GM21723 (cell line): ENCODE data around the gene PDGFRA.

ENCODE experiments used
- ATAC-seq: cut with Tn5 transposase; IDR thresholded peaks from one replicate; pipeline ENCODE4 v1.9.1; 2021; ENCODE audit warnings: mild to moderate bottlenecking, moderate library complexity; ENCODE audit not compliant: unreplicated experiment

Gene PDGFRA

DNA sequence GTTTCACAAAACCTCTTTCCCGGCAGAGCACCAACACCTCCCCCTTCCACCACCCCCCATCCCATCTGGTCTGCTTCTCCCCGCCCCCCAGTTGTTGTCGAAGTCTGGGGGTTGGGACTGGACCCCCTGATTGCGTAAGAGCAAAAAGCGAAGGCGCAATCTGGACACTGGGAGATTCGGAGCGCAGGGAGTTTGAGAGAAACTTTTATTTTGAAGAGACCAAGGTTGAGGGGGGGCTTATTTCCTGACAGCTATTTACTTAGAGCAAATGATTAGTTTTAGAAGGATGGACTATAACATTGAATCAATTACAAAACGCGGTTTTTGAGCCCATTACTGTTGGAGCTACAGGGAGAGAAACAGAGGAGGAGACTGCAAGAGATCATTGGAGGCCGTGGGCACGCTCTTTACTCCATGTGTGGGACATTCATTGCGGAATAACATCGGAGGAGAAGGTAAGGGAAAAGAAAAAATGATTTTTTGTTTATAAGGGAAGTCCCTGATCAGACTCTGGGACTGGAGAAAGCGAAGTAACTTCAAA, at the start of gene PDGFRA:
TSS of gene PDGFRA (plus strand) at position 333 of the 541 bp plus-strand sequence. CDS start 29,476 bp downstream, outside the sequence.
- no peak for ATAC-seq

DNA sequence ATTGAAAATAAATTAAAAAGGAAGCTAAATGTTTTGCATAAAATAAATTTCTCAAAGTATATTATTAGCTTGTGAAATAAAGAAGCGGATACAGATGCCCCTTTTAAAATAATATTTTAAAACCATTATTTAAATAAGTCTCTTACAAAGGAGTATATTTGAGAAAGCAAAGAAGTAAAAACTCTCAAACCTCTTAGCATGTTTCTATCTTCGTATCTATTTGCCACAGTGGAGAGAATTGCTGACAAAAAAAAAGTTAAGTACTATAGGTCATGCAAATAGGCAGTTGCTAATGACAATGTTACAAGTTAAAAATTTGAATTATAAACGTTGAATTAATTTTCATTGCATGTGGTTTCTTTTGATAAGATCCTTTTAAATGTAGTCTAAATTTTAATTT, 44.5 kb upstream of the PDGFRA start:
- no peak for ATAC-seq

DNA sequence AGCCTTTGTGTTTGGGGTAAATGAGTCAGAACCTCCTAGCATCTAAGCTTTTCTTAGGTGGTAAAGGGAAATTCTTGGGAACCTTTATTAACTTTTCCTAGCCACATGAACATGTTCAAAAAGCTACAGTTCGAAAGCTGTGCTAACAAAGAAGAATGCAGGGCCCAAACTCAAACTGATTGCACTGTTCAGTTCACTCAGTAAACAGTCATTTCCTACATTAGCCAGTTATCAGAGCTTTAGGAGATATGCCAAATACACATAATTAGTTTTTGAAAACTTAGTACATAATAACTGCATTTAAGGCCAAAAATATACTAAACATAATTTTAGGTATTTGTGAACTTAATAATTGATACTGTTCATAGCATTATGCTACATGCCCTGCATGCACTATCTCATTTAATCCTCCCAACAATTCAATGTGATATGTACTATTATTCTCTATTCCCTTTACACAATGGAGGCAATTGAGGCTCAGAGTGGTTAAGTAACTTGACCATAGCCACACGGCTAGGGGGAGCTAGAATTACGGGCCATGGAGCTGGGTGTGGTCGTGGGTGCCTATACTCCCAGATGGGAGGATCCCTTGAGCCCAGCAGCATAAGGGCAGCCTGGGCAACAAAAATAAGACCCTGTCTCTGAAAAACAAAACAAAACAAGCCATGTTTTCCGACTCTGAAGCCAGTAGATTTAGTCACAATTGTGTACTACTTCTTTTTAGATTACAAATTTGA, 43.9 kb upstream of the PDGFRA start:
- ATAC-seq, result no peak

DNA sequence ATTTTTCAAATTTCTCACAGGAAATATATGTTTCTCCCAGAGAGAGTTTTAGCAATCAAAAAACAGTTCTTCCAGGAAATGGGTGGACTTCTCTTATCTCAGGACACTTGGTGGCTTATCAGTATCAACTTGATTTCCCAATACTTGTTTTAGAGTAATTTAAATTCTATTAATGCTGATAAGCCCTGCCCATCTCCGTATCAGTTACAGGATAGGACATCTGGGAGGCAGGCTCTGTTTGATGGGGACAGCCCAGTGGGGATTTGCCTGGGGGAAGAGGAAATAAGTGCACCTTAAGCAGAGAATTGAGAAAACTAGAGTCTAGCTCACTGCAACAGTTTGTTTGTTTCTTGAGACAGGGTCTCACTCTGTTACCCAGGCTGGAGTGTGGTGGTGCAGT, 43.2 kb upstream of the PDGFRA start:
- no peak for ATAC-seq

DNA sequence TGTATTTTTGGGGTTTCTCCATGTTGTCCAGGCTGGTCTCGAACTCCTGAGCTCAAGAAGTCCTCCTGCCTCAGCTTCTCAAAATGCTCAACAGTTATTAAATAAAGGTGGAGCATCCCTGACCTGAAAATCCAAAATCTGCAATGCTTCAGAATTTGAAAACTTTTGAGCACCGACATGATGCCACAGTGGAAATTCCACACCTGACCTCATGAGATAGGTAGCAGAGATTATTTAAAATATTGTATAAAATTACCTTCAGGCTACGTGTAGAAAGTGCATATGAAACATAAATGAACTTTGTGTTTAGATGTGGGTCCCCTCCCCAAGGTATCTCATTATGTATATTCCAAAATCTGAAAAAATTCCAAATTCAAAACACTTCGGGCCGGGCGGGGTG, 42.7 kb upstream of the PDGFRA start:
- no peak for ATAC-seq

DNA sequence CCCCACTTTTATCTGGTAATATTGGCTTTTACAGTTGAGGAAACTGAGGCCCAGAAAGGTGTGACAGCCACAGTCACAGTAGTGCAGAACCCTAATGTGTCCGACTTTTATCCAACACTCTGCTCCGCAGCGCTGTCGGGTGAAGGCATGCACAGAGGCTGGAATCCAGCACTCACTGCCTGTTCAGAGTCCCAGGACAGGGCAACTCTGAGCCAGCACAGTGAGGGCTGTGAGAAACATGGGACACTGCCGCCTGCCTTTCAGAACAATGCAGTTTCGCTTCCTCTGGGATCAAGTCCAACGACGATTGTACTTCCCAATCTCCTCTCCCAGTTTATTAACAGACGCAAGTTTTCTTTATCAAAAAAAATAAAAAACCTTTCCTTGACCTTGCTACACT, 41.9 kb upstream of the PDGFRA start:
- ATAC-seq, result no peak

DNA sequence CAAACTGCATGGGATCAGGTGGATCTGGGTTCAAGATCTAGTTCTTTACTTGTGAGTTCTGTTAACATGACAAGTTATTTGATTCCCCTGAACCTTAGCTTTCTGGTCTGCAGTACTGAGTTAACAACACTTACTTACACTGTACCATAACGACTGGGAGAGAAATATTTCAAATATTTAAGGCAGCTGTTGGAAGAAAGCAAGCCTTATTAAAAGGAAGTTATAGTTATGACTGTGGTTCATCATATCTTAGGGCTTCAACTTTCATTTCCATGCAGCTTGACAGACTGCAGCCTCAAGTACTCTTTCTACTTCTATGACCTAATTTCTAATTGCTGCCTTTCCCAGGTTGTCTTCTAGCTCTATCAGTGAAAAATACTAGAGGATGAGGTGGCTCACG, 40.0 kb upstream of the PDGFRA start:
- ATAC-seq, result no peak

DNA sequence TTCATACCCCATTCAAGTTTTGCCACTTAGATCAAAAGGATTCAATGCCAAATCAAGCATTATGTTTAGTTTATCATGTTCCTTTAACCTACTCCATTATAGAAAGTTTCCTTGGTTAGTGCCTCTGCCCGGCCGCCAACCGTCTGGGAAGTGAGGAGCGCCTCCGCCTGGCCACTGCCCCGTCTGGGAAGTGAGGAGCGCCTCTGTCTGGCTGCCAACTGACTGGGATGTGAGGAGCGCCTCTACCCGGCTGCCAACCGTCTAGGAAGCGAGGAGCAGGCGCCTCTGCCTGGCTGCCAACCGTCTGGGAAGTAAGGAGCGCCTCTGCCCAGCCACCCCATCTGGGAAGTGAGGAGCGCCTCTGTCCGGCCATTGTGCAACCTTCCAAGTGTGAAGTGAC, 36.3 kb upstream of the PDGFRA start:
- no peak for ATAC-seq

DNA sequence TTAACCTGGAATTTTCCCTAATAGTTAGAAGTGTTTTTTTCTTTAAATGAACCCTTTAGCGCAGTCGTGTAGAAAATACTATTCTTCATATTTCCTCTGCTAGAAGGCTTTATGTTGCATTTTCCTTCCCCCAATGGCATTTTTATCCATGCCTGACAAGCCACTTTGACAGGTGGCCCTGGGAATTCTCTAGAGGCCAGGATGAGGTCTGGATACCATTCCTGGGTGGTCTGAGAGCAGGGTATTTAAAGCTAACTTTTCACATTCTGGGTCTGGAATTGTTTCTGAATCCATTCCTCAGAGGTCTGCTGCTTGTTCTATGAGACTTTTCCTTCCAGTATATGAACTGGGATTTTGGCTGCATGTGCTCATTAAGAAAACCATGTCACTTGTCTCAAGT, 31.2 kb upstream of the PDGFRA start:
- ATAC-seq, result no peak

DNA sequence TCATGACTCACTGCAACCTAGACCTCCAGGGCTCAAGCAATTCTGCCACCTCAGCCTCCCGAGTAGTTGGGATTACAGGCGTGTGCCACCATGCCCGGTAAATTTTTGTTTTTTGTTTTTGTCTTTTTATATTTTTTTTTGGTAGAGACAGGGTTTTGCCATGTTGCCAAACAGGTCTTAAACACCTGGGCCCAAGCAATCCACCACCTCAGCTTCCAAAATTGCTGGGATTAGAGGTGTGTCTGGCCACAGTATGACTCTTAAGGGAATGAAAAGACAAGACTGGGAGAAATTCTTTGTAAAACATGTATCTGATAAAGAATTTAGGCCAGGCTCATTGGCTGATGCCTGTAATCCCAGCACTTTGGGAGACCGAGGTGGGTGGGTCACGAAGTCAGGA, 29.2 kb upstream of the PDGFRA start:
- no peak for ATAC-seq

DNA sequence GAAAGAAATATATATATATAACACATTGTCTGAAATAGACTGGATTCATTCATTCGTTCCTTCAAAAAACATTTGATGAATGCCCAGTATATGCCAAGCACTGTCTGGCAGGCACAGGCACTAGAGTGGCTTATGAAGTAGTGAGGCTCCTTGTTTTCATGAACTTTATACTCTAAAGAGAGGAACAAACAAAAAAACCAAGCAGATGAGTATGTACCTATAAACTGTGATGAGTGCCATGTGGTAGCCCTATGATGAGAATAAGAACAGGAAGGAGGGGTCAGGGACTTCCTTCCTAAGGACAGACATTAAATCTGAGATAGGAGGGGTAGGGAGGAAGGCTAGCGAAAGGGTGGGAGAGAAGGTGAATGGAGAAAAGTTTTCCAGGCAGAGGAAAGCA, 19.5 kb upstream of the PDGFRA start:
- no peak for ATAC-seq

DNA sequence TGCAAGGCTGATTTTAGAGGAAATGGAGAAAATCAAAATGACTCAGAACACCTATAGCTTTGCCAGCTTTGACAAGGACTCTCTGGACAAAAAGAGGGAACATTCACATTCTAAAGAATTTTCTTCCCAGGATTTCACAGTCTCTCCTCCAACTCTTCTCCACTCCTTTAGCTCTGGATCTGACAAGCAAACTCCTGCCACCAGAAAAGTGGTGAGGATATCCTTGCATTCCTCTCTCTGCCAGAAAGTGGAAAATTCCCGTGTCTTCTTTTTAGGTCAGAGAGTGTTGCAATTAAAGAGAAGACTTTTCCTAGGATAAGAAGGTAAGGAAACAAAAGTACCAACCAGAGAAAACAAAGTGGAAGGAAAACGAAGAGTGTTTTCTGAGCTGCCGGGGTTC, 16.1 kb upstream of the PDGFRA start:
- no peak for ATAC-seq

DNA sequence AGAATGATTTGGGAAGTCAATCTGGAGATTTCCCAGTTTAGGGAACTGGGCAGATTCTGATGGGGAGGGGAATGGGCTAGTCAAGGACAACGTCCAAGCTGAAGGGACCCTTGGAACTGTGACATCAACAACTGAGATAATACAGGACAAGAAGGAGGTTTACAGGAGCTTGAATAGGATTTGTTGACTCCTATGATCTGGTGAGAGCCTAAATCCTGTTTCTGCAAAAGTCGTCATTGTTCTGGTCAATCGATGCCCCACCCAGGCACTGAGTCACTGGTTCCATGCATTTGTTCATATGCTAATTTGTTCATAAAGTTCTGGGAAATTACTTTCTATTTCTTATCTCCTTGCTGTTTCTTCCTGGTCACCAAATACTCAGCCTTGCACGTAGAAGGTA, 15.3 kb upstream of the PDGFRA start:
- no peak for ATAC-seq

DNA sequence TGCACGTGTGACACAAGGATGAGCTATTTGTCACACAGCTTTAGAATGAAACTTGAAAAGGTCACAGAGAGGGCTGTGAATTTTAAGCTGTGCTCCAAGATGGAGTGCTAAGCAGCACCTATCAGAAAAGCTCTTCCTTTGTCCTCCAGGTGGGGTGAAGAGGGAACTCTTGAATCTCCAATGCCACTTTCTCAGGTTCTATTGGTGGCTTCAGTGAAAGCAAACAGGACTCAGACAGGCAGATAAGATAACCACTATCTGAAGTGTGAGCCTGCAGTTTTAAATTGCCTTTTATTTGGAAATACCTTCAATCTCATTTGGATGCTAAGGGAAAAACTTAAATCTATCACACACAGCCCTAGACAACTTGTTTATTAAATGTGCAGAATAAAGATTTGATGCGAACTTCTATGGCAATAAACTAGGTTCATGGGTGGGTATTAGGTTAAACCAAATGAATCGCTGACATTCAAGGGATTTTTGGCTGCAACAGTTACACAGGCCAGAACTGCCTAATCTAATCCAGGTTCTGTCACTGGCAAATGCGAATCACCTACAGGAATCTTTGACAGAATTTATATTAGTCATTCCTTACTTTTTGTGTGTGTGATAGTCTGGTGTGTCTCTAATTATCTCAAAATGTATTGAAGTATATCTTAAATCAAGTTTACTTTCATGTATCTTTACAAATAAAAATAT, 13.6 kb upstream of the PDGFRA start:
- ATAC-seq, result no peak

DNA sequence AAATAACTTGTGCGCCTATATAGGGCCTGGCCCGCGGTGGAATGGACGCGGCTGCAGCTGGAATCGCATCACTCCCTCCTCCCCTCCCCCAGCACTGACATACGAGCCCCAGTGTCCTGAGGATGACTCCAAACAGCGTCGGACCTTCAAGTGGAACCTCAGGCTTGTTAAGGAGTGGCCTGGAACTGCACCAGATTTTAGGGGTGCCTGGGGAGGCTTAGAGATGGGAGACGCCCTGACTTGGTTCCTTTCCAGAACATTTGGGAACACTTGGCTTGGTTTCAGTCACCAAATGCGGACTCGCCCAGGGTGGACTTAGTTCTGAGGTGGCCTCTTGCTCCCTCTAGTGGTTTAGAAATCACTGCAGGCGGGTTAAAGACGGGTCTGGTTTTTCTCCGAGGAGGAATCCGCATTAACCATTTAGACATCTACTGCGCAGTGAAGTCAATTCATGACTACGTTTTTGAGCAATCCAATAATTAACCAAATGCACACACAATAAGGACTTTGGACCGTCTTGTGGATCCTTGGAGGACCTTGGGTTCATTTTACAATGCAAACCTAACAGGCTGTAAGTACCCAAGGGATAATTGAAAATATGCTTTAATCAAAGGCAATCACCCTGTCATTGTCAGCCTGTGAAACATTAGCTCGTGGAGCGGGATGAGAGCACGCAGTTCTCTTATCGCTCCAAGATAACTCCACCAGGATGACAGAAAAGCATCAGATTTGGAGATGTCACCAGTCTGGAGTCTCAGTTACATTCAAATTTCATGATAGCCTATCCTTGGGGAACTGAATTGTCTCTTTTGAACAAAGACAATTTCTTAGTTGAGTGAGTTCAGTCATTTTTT, 11.2 kb upstream of the PDGFRA start:
- ATAC-seq, result peak; percentile 81

DNA sequence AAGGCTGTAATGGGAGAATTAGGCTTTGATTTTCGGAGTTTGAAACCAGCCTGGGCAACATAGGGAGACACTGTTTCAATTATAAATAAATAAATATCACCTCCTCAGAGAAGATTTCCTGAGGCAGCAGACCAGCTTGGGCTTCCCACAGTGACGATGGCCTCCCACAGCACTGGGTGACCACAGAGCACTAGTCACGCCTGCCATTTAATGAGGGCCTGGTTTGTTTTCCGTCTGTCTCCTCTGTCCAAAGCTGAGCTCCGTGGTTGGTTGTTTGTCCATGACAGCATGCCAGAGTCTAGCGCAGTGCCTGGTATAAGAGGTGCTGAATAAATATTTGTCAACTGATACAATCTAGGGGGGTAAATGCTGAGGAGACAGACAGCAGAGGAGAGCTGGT, 10.4 kb upstream of the PDGFRA start:
- ATAC-seq, result no peak

DNA sequence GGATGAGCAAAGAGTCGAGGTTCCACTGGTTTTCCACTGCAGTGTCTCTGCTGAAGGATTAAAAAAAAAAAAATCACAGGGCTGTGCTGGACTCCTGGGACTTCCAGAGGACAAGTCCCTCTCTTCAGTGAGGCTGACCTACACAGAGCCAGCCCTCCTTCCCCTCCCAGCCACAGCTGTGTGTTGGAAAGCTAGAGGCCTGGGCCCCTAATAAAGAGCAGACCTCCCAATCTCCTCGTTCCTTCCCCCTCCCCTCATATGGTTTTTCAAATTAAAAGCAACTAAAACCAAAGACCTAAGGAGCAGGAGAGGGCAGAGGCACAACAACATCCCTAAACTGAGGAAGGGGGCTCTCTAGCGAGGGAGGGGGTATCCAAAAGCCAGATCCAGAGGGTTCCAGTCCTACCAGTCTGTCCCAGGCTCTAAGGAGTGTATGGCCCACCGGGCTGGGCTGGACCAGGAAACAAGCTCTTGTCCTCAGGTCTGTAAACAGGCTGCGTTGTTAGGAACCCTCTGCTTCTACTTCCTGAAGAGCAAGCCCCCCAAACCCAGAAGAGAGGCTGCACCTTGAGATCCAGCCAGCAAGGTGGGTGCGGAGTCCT, 4.0 kb upstream of the PDGFRA start:
- ATAC-seq, result no peak

DNA sequence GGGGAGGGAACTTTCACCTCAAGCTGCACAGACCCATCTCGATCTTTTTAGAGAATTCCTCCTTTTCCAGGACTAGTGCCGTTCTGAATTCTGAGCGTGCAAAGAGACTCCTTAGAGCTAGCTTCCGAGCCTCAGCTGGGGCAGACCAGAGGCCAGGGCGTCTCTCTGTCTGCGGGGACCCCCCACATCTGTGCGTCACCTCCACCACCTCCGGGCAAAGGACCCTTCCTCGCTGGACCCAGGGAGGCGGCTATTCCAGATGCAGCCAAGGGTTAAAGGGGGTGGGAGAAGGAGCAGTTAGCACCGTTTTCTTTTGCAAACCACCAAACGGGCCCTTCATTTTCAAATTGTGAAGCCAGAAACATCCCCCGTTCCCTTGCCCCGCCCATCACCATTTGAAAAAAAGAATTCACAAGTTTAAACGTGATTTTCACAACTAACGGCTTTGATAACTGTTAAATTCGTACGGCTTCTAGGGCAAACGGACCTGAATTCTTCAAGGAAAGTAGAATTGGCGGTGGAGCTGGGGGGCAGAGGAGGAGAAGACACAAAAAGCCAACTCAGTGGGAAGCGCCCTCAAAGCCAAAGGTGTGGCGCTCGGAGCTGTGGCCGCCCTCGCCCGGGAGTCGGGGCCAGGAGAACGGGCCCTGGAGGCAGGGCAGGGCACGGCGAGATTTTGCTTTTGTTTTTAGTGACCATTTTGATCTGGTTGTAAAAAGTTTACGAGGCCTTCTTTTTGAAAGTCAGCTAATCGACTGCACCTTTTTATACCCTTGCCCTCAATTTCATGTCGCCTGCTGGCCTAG, 3.3 kb upstream of the PDGFRA start:
- ATAC-seq, result no peak

DNA sequence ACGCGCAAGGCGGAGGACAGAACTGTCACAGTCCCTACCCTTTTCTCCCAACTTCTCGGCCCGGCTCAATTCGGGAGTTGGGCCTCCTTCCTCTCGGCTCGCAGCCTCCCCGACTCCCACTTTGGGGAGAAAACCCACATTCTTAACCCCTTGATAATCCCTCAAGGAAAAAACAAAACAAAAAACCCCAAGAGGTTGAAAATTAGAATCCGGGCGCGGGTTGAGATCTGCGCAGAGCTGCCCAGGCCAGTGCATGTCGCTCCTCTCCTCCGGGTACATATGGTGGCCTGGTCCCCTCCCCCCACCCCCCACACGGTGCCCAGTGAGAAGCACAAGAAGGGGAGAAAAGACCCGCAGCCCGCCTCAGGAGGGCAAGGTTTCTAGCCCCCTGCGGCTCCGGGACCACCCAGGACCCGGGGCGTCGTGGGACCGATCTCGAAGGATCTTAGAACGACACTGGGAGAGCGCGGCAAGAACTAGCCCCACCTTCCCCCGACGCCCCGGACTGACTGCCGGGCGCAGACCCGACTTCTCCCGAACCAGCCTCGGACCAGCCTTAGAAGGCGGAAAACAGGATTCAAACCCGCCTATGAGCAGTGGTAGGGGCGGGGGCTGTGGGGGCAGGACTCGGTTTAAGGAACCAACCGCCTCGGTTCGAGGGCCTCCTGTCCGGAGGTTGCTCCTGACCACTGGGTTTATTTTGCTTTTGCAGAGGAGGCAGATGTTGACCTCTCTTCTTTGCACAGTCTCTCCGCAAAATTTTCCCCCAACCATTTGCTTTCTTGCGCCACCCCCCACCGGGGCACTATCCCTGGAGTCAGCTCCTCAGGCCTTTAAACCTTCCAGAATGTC, 2.5 kb upstream of the PDGFRA start:
- no peak for ATAC-seq
